ENCODE data around the gene DSP. TPM values are rescaled to one million over a fixed set of nuclear protein-coding genes. Genes with fewer than 3 reads are reported as not detected.

DSP gene
- total and polyA plus RNA-seq, 4 donors = 0.41 to 22.8 (median 5.2) TPM

- WGBS, 2 donors = 90 to 91% methylated on average over 4 of the region's 4 CpGs
- intact Hi-C loops (cut with DNase I) = no loop called here
These were observed 21.3 kb downstream of the DSP start for GRCh38 chr6:7562769-7563168.

GRCh38 chr6:7566107-7566506 is 24.6 kb downstream of the DSP start:
- 91 to 93% methylated on average over 2 of the region's 2 CpGs for WGBS, 2 donors
- Histone ChIP-seq H3K4me3 (ENCODE audit: low read length in 2 of 2) (no peak overlapping the region), H3K4me1 (ENCODE audit: control insufficient read depth in 1 of 2, insufficient read depth in 2 of 2, low read length in 2 of 2) (no peaks in the 10 kb centered on the region), H3K9me3 (ENCODE audit: control insufficient read depth, low read length) (no peaks in the 10 kb centered on the region), H3K36me3 (ENCODE audit: control insufficient read depth in 1 of 2, insufficient read depth in 2 of 2, low read length in 1 of 2) (no peaks in the 10 kb centered on the region), H3K27ac (ENCODE audit: low read depth in 1 of 2, low read length in 2 of 2) (no peak overlapping the region), H3K27me3 (ENCODE audit: control insufficient read depth in 1 of 2, insufficient read depth in 2 of 2, low read length in 1 of 2) (no peaks in the 10 kb centered on the region)
- intact Hi-C loops (cut with DNase I) = no loop called here
- no peak for ATAC-seq (ENCODE audit: low FRiP score)
- DNase-seq = no peak

More at GRCh38 chr6:7562769-7563168, 21.3 kb downstream of the DSP start:
- Histone ChIP-seq H3K9me3 (ENCODE audit: control insufficient read depth, low read length) (no peaks in the 10 kb centered on the region), H3K27me3 (ENCODE audit: control insufficient read depth in 1 of 2, insufficient read depth in 2 of 2, low read length in 1 of 2) (no peaks in the 10 kb centered on the region), H3K4me1 (ENCODE audit: control insufficient read depth in 1 of 2, insufficient read depth in 2 of 2, low read length in 2 of 2) (no peaks in the 10 kb centered on the region), H3K27ac (ENCODE audit: low read depth in 1 of 2, low read length in 2 of 2) (no peak overlapping the region), H3K36me3 (ENCODE audit: control insufficient read depth in 1 of 2, insufficient read depth in 2 of 2, low read length in 1 of 2) (no peaks in the 10 kb centered on the region), H3K4me3 (ENCODE audit: low read length in 2 of 2) (no peak overlapping the region)
- DNase-seq (no peak), ATAC-seq (ENCODE audit: low FRiP score) (no peak)

GRCh38 chr6:7566617-7567173 is 25.2 kb downstream of the DSP start:
- no peaks in the 10 kb centered on the region for H3K9me3 ChIP-seq (ENCODE audit: control insufficient read depth, low read length)
- H3K27ac ChIP-seq (ENCODE audit: low read depth in 1 of 2, low read length in 2 of 2) = no peak overlapping the region
- DNase-seq = no peak
- 95 to 96% methylated on average over 4 of the region's 4 CpGs for WGBS, 2 donors
- no peak for ATAC-seq (ENCODE audit: low FRiP score)
- no peaks in the 10 kb centered on the region for H3K4me1 ChIP-seq (ENCODE audit: control insufficient read depth in 1 of 2, insufficient read depth in 2 of 2, low read length in 2 of 2)
- no peaks in the 10 kb centered on the region for H3K27me3 ChIP-seq (ENCODE audit: control insufficient read depth in 1 of 2, insufficient read depth in 2 of 2, low read length in 1 of 2)
- H3K4me3 ChIP-seq (ENCODE audit: low read length in 2 of 2) = no peak overlapping the region
- intact Hi-C loops (cut with DNase I) = no loop called here
- no peaks in the 10 kb centered on the region for H3K36me3 ChIP-seq (ENCODE audit: control insufficient read depth in 1 of 2, insufficient read depth in 2 of 2, low read length in 1 of 2)

DNA sequence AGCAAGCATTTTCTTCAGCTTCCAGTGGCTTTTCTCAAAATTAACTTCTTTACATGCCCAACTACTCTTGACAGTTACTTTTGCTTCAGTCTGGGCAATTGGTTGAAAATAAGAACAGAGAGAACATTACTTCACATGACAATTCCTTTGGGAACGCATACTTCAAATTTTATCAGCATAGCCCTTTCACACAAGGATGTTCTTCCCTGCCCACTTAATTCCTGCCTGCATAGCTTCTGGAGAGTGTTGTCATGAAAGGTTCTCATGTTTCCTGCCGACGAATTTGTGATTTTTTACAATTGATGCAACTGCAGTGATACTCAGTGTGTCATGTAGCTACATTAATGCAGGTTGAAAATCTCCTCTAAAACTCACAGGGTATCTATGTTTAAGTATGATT is 26.6 kb downstream of the DSP start:
- intact Hi-C loops (cut with DNase I) = no loop called here
- Histone ChIP-seq H3K9me3 (ENCODE audit: control insufficient read depth, low read length) (no peaks in the 10 kb centered on the region), H3K4me3 (ENCODE audit: low read length in 2 of 2) (no peak overlapping the region), H3K27ac (ENCODE audit: low read depth in 1 of 2, low read length in 2 of 2) (no peak overlapping the region), H3K4me1 (ENCODE audit: control insufficient read depth in 1 of 2, insufficient read depth in 2 of 2, low read length in 2 of 2) (no peaks in the 10 kb centered on the region), H3K27me3 (ENCODE audit: control insufficient read depth in 1 of 2, insufficient read depth in 2 of 2, low read length in 1 of 2) (no peaks in the 10 kb centered on the region), H3K36me3 (ENCODE audit: control insufficient read depth in 1 of 2, insufficient read depth in 2 of 2, low read length in 1 of 2) (no peaks in the 10 kb centered on the region)
- DNase-seq = no peak
- WGBS, 2 donors = 15 to 26% methylated on average over 3 of the region's 3 CpGs
- no peak for ATAC-seq (ENCODE audit: low FRiP score)

DNA sequence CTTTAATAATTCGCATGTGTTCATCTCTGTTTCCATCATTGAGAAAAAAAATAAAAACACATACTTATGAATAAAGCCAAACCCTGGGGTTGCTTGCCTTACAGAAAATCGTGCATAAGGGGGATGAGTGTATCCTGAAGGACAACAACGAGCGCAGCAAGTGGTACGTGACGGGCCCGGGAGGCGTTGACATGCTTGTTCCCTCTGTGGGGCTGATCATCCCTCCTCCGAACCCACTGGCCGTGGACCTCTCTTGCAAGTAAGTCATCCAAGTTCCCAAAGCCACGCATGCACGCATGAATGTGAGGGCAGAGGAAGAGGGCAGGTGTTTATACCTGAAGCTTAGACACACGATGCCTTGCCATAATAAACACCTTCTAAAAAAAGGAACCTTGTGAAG is 27.6 kb downstream of the DSP start:
- Histone ChIP-seq H3K4me3 (ENCODE audit: low read length in 2 of 2) (no peak overlapping the region), H3K27ac (ENCODE audit: low read depth in 1 of 2, low read length in 2 of 2) (no peak overlapping the region), H3K36me3 (ENCODE audit: control insufficient read depth in 1 of 2, insufficient read depth in 2 of 2, low read length in 1 of 2) (no peaks in the 10 kb centered on the region), H3K27me3 (ENCODE audit: control insufficient read depth in 1 of 2, insufficient read depth in 2 of 2, low read length in 1 of 2) (no peaks in the 10 kb centered on the region), H3K9me3 (ENCODE audit: control insufficient read depth, low read length) (no peaks in the 10 kb centered on the region), H3K4me1 (ENCODE audit: control insufficient read depth in 1 of 2, insufficient read depth in 2 of 2, low read length in 2 of 2) (no peaks in the 10 kb centered on the region)
- no peak for ATAC-seq (ENCODE audit: low FRiP score)
- no peak for DNase-seq
- WGBS, 2 donors = 89 to 92% methylated on average over 13 of the region's 13 CpGs
- intact Hi-C loops (cut with DNase I) = no loop called here

DNA sequence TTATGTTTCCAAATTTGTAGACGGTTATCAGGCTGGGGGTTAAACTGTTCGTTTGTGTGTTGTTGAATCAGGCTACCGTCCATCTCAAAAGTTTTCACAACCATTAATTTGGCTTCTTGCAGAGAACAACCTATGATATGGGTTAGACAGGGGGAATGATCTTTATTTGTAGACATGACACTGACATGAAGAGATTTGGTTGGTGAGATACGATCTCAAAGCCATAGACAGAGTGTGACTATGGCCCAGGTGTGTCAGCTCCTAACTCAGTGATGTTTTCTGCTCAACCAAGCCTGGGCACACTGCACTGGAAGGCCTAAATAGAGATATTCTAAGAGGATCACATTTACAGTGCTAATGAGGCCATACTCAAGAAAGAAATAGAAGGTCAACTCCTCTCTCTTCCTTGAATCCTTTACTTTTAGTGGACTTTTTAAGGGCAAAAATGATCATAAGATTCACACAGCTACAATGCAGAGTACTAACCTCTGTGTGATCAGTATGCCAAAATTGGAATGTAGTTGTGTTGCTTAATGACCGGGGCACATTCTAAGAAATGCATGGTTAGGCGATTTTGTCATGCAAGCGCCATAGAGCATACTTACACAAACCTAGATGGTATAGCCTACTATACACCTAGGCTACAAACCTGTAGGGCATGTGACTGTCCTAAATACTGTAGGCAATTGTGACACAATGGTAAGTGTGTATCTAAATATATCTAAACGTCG is 30.9 kb downstream of the DSP start:
- WGBS, 2 donors = 90 to 91% methylated on average over 9 of the region's 9 CpGs
- Histone ChIP-seq H3K36me3 (ENCODE audit: control insufficient read depth in 1 of 2, insufficient read depth in 2 of 2, low read length in 1 of 2) (no peaks in the 10 kb centered on the region), H3K4me3 (ENCODE audit: low read length in 2 of 2) (no peak overlapping the region), H3K4me1 (ENCODE audit: control insufficient read depth in 1 of 2, insufficient read depth in 2 of 2, low read length in 2 of 2) (no peaks in the 10 kb centered on the region), H3K27ac (ENCODE audit: low read depth in 1 of 2, low read length in 2 of 2) (no peak overlapping the region), H3K9me3 (ENCODE audit: control insufficient read depth, low read length) (no peaks in the 10 kb centered on the region), H3K27me3 (ENCODE audit: control insufficient read depth in 1 of 2, insufficient read depth in 2 of 2, low read length in 1 of 2) (no peaks in the 10 kb centered on the region)
- DNase-seq (no peak), ATAC-seq (ENCODE audit: low FRiP score) (no peak)
- intact Hi-C loops (cut with DNase I) = no loop called here

DNA sequence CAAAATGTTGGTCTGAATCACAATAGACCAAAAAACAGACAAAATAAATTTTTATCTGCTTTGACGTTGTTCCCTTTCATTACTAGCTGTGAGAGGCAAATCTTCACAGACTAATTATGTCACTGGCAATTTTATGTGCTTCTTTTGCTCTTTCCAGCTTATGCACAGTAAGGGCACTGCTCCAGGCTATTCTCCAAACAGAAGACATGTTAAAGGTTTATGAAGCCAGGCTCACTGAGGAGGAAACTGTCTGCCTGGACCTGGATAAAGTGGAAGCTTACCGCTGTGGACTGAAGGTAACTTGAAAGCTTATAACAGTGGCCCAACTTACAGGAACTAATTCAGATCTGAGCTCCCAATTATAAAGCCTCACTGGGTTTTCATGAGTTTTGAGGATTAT is 33.0 kb downstream of the DSP start:
- Histone ChIP-seq H3K9me3 (ENCODE audit: control insufficient read depth, low read length) (no peaks in the 10 kb centered on the region), H3K36me3 (ENCODE audit: control insufficient read depth in 1 of 2, insufficient read depth in 2 of 2, low read length in 1 of 2) (no peaks in the 10 kb centered on the region), H3K4me1 (ENCODE audit: control insufficient read depth in 1 of 2, insufficient read depth in 2 of 2, low read length in 2 of 2) (no peaks in the 10 kb centered on the region), H3K27ac (ENCODE audit: low read depth in 1 of 2, low read length in 2 of 2) (no peak overlapping the region), H3K27me3 (ENCODE audit: control insufficient read depth in 1 of 2, insufficient read depth in 2 of 2, low read length in 1 of 2) (peaks cover 0 to 1% of the 10 kb centered on the region in 2 donors), H3K4me3 (ENCODE audit: low read length in 2 of 2) (no peak overlapping the region)
- 79 to 81% methylated on average over 2 of the region's 2 CpGs for WGBS, 2 donors
- DNase-seq (no peak), ATAC-seq (ENCODE audit: low FRiP score) (no peak)
- intact Hi-C loops (cut with DNase I) = no loop called here

DNA sequence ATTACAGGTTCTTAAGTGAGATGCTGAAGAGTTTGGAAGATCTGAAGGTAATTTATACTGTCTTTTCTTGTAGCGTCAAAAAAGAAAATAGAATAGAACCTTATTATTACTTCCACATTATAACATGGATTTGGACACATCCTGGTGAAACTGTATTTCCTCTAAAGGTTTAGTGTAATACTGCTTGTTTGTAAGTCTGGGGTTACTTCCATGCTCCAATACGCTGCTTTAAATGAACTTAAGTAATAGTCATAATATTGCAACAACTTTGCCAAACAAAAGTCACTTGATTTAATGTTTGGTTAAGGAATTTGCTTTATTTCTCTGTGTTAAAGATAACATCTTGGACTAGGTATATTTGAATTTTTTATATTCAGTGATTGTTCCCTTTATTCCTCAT is 37.0 kb downstream of the DSP start:
- H3K4me1 ChIP-seq (ENCODE audit: control insufficient read depth in 1 of 2, insufficient read depth in 2 of 2, low read length in 2 of 2) = no peaks in the 10 kb centered on the region
- no peak for DNase-seq
- no peaks in the 10 kb centered on the region for H3K9me3 ChIP-seq (ENCODE audit: control insufficient read depth, low read length)
- no peak for ATAC-seq (ENCODE audit: low FRiP score)
- intact Hi-C loops (cut with DNase I) = no loop called here
- H3K4me3 ChIP-seq (ENCODE audit: low read length in 2 of 2) = no peak overlapping the region
- 0 to 43% methylated on average over 2 of the region's 2 CpGs for WGBS, 2 donors
- H3K27me3 ChIP-seq (ENCODE audit: control insufficient read depth in 1 of 2, insufficient read depth in 2 of 2, low read length in 1 of 2) = peaks cover 0 to 1% of the 10 kb centered on the region in 2 donors
- H3K27ac ChIP-seq (ENCODE audit: low read depth in 1 of 2, low read length in 2 of 2) = no peak overlapping the region
- H3K36me3 ChIP-seq (ENCODE audit: control insufficient read depth in 1 of 2, insufficient read depth in 2 of 2, low read length in 1 of 2) = no peaks in the 10 kb centered on the region

GRCh38 chr6:7578931-7579330 is 37.5 kb downstream of the DSP start:
- 10 to 15% methylated on average over 2 of the region's 2 CpGs for WGBS, 2 donors
- H3K9me3 ChIP-seq (ENCODE audit: control insufficient read depth, low read length) = no peaks in the 10 kb centered on the region
- H3K27ac ChIP-seq (ENCODE audit: low read depth in 1 of 2, low read length in 2 of 2) = no peak overlapping the region
- H3K36me3 ChIP-seq (ENCODE audit: control insufficient read depth in 1 of 2, insufficient read depth in 2 of 2, low read length in 1 of 2) = no peaks in the 10 kb centered on the region
- intact Hi-C loops (cut with DNase I) = no loop called here
- DNase-seq = no peak
- H3K27me3 ChIP-seq (ENCODE audit: control insufficient read depth in 1 of 2, insufficient read depth in 2 of 2, low read length in 1 of 2) = peaks cover 0 to 1% of the 10 kb centered on the region in 2 donors
- no peaks in the 10 kb centered on the region for H3K4me1 ChIP-seq (ENCODE audit: control insufficient read depth in 1 of 2, insufficient read depth in 2 of 2, low read length in 2 of 2)
- no peak for ATAC-seq (ENCODE audit: low FRiP score)
- H3K4me3 ChIP-seq (ENCODE audit: low read length in 2 of 2) = no peak overlapping the region
